Vein endothelial cell (primary cell): ENCODE data around the gene CALCB. TPM values are rescaled to one million over a fixed set of nuclear protein-coding genes. Genes with fewer than 3 reads are reported as not detected.

Source experiments
- total RNA-seq: library from RNA; depleted of rRNA; stranded (reverse); fragments of >200 nt; gene quantifications from 2 replicates; pipeline ENCODE4 v1.2.3, GENCODE V29; 2012

The CALCB gene, protein sequence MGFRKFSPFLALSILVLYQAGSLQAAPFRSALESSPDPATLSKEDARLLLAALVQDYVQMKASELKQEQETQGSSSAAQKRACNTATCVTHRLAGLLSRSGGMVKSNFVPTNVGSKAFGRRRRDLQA
- under 0.01 TPM in 1 of 2 replicates, not detected in the other for total RNA-seq

GRCh38 chr11:15073361-15074205 lies at the start of gene CALCB:
Gene CALCB (plus strand): TSS chr11:15073593. CDS start chr11:15074719, 1,126 bp downstream.

DNA sequence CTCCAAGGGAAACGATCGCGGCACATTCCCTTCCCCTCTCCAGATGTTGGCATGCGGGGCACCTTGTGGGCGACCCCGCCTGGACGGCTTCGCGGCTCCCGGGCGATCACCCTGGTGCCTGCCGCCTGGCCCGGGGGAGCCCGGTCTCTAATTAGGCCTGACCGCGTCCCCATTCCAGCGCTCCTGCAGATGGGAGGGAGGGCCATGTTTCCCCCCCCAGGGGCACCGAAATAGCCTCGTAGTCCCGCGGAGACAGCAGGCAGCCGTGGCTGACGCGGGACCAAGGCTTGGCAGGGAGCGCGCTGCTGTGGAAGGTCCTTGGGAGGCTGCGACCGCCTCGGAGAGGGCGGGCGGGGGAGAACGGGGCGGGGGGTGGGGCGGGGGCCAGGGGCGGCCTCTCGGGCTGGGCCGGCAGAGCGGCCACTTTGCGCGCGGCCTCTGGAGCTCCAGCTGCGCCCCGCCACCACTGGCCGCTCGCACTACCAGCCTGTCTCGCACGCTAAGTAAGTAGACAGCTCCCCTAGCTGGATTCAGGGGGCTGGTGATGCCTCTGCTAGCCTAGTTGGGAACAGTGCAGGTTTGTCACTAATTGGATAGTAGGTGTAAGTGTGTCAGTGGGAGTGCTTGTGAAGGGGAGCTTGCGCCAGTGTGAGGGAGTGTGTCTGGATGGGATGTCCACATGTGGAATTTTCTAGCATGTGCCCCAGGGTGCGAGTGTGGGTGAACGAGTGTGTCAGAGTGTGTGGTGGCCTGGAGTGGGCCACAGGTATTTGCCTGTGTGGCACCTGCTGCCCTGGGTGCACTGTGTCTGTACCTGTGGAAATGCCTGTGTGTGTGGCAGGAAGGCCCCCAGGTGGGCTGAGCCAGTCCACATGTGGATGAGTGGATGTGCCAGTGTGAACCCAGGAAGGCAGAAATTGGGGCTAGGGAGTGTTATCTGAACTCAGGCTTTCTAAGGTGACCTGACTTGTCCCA lies 41.4 kb downstream of the CALCB start, which contains the start of gene INSC:
Gene INSC, plus strand, starts transcription at position 423 of the 975 bp plus-strand sequence. CDS start 34,252 bp downstream, outside the sequence.

Other genes with a start within 250 kb of the CALCB start
- 8.8 and 14.3 TPM in 2 replicates for gene CYP2R1, start 181.4 kb upstream of the CALCB start, total RNA-seq
- not detected in 2 replicates for gene CALCA, start 101.2 kb upstream of the CALCB start, total RNA-seq
- gene INSC, start 41.3 kb downstream of the CALCB start, total RNA-seq: not detected in 2 replicates